Prostate gland (tissue), 2 donors: ENCODE data around the gene RAB40C.

Experiments used
- POLR2A ChIP-seq: fragments of 450-650 bp; IDR thresholded peaks from one replicate; pipeline ENCODE4 v1.6.1; 2016; ENCODE audit warnings: antibody characterized with exemption, mild to moderate bottlenecking
- TF ChIP-seq, protein P1 (sequence below), 4 experiments: fragments of 200-600 bp in 2 of 4; fragments of 450-650 bp in 2 of 4; sonication (generic) in 2 of 4; IDR thresholded peaks; 1 replicate in 3 of 4; 2 replicates in 1 of 4; pipeline ENCODE4 v1.5.1; 2016 to 2019; ENCODE audit warnings: antibody characterized with exemption in 4 of 4, mild to moderate bottlenecking in 2 of 4, moderate library complexity in 2 of 4

DNA sequence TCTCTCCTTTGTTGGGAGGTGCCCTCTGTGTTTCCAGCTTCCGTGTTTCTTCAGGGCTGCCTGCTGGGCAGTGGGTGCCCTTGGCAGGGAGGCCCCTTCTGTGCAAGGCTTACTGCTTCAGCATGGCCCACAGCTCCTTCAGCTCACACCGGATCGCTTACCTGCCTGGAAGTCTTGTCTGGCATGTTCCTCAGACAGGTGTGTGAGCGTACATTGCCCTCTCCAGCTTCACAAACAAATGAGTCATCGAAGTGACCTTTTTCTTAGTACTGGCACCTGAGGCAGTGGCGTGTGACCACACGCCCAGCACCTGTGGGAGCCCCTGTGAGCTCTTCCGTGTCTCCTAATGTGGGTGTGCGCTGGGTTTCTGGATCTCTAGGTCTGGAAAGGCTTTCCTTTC is 3.5 kb downstream of the RAB40C start:
- peak; percentile 44 for TF ChIP-seq POLR2A
- TF ChIP-seq, protein P1, sequence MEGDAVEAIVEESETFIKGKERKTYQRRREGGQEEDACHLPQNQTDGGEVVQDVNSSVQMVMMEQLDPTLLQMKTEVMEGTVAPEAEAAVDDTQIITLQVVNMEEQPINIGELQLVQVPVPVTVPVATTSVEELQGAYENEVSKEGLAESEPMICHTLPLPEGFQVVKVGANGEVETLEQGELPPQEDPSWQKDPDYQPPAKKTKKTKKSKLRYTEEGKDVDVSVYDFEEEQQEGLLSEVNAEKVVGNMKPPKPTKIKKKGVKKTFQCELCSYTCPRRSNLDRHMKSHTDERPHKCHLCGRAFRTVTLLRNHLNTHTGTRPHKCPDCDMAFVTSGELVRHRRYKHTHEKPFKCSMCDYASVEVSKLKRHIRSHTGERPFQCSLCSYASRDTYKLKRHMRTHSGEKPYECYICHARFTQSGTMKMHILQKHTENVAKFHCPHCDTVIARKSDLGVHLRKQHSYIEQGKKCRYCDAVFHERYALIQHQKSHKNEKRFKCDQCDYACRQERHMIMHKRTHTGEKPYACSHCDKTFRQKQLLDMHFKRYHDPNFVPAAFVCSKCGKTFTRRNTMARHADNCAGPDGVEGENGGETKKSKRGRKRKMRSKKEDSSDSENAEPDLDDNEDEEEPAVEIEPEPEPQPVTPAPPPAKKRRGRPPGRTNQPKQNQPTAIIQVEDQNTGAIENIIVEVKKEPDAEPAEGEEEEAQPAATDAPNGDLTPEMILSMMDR (IDR thresholded peaks at IDR 0.05), result no peak
